Activated CD8-positive, alpha-beta T cell treated with anti-CD3 and anti-CD28 coated beads for 36 hours (primary cell): Measurements from ENCODE around the gene MTF1. TPM values are rescaled to one million over a fixed set of nuclear protein-coding genes. Genes with fewer than 3 reads are reported as not detected.

Experiments
- ATAC-seq: fragments of 200-7000 bp; cut with Tn5 transposase; one replicate; pipeline ENCODE4 v1.10.0; 2021; ENCODE audit warnings: mild to moderate bottlenecking, moderate library complexity
- CTCF ChIA-PET: fragments of 350-600 bp; sonication (Branson Sonifier 250); formaldehyde crosslinking; loops from one replicate; lab custom pipeline; 2021; ENCODE audit warnings: antibody characterized with exemption; lab: Charles Lee
- POLR2A ChIA-PET: fragments of 350-600 bp; sonication (Branson Sonifier 250); formaldehyde crosslinking; loops from one replicate; lab custom pipeline; 2021; ENCODE audit warnings: antibody characterized with exemption; lab: Charles Lee
- DNase-seq: peaks from one replicate; pipeline ENCODE4 v3.0.0-alpha.2; 2020
- H3K27ac Mint-ChIP-seq: one replicate; pipeline ENCODE4 v1.8.0; 2021; ENCODE audit warnings: mild to moderate bottlenecking, mixed read lengths
- H3K27me3 Mint-ChIP-seq: one replicate; pipeline ENCODE4 v1.8.0; 2021; ENCODE audit warnings: mixed read lengths
- H3K36me3 Mint-ChIP-seq: one replicate; pipeline ENCODE4 v1.8.0; 2021; ENCODE audit warnings: low read depth, mixed read lengths
- H3K4me1 Mint-ChIP-seq: one replicate; pipeline ENCODE4 v1.8.0; 2021; ENCODE audit warnings: low read depth, mixed read lengths
- H3K4me3 Mint-ChIP-seq: one replicate; pipeline ENCODE4 v1.8.0; 2021; ENCODE audit warnings: mild to moderate bottlenecking, moderate library complexity, mixed read lengths
- H3K9me3 Mint-ChIP-seq: one replicate; pipeline ENCODE4 v1.8.0; 2021; ENCODE audit warnings: mixed read lengths
- intact Hi-C: fragments of 100-400 bp; cut with micrococcal nuclease; formaldehyde crosslinking; loops from one replicate; pipeline ENCODE4 v1.10.0; 2022
- total RNA-seq, 2 experiments: library from RNA; stranded (reverse); gene quantifications; one replicate each; pipeline ENCODE4 v1.2.3, GENCODE V29; 2021
- TF ChIP-seq, protein P1 (sequence below): fragments of 200-600 bp; IDR thresholded peaks from one replicate; pipeline ENCODE4 v1.8.0; 2022; ENCODE audit warnings: antibody characterized with exemption, mild to moderate bottlenecking

MTF1 gene
- total RNA-seq, 2 experiments from 2014 or later = 17.7 to 21.3 TPM

DNA sequence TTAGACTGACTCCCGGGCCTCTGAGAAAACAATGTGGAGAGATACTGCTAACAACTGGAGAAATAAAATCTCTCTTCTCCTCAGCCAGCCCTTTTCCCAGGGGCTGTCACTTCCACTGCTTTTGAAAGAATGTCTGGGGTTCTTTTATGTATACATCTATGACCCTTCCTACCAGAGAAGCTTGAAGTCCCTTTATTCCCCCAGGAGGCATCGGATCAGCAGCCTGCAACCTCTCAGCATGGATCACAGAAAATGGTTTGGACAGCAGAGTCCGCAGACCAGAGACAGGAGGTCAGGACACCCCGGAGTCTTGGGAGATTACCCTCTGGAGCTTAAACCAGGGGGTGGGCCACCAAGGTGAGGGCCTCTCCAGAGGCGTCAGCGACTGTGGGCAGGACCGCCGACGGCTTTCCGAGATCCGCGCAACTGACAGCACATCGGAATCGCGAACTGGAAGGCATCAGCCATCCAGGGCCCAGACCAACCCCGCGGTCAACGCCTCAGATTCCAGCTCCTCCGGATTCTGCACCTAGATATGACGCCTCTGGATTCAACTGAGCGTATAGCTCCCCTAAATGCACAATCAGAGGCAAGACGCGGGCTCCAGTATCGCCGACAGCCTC, 95.5 kb downstream of the MTF1 start:
- Mint-ChIP-seq H3K36me3 (no peaks in the 10 kb centered on the region), H3K27me3 (peaks cover 57% of the 10 kb centered on the region), H3K9me3 (no peaks in the 10 kb centered on the region), H3K27ac (no peak overlapping the region), H3K4me3 (no peak overlapping the region), H3K4me1 (peaks cover 17% of the 10 kb centered on the region)
- TF ChIP-seq, protein P1, sequence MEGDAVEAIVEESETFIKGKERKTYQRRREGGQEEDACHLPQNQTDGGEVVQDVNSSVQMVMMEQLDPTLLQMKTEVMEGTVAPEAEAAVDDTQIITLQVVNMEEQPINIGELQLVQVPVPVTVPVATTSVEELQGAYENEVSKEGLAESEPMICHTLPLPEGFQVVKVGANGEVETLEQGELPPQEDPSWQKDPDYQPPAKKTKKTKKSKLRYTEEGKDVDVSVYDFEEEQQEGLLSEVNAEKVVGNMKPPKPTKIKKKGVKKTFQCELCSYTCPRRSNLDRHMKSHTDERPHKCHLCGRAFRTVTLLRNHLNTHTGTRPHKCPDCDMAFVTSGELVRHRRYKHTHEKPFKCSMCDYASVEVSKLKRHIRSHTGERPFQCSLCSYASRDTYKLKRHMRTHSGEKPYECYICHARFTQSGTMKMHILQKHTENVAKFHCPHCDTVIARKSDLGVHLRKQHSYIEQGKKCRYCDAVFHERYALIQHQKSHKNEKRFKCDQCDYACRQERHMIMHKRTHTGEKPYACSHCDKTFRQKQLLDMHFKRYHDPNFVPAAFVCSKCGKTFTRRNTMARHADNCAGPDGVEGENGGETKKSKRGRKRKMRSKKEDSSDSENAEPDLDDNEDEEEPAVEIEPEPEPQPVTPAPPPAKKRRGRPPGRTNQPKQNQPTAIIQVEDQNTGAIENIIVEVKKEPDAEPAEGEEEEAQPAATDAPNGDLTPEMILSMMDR = no peak
- DNase-seq (no peak), ATAC-seq (no peak)
- ChIA-PET CTCF (interaction anchor here (1.0 kb wide), 1 partner anchor 71 kb away, joined by 3 read pairs; the partner anchor contains the start of gene CDCA8), POLR2A (interaction anchor here (0.7 to 3.4 kb wide), 2 partner anchors 44 to 193 kb away, joined by 3 to 18 read pairs; partner anchors contain the start of genes C1orf122 and YRDC)
- intact Hi-C loops = no loop called here

DNA sequence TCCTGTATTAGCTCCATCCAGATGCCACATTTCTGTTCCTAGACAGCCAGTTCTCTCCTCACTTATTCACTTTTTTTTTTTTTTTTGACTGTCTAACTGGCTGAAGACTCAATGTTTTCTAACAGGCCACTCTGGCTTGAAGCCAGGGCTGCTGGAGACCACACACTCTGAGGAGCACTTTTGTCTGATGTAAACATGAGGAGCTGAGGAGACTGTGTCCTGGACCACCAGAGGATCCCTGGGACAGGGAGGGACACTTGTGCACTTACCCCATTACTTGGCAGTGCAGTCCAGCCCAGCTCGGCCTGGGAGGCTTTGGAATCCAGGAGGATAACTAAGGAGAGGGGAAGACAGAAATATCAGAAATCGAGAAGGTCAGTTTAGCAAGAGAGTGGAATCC, 96.9 kb downstream of the MTF1 start:
- no peaks in the 10 kb centered on the region for H3K36me3 Mint-ChIP-seq
- TF ChIP-seq, protein P1 = no peak
- no peak for ATAC-seq
- CTCF ChIA-PET = no interaction called here
- no peaks in the 10 kb centered on the region for H3K9me3 Mint-ChIP-seq
- peaks cover 17% of the 10 kb centered on the region for H3K4me1 Mint-ChIP-seq
- no peak for DNase-seq
- peaks cover 48% of the 10 kb centered on the region for H3K27me3 Mint-ChIP-seq
- intact Hi-C loops = no loop called here
- POLR2A ChIA-PET = no interaction called here
- H3K27ac Mint-ChIP-seq = no peak overlapping the region
- H3K4me3 Mint-ChIP-seq = no peak overlapping the region

DNA sequence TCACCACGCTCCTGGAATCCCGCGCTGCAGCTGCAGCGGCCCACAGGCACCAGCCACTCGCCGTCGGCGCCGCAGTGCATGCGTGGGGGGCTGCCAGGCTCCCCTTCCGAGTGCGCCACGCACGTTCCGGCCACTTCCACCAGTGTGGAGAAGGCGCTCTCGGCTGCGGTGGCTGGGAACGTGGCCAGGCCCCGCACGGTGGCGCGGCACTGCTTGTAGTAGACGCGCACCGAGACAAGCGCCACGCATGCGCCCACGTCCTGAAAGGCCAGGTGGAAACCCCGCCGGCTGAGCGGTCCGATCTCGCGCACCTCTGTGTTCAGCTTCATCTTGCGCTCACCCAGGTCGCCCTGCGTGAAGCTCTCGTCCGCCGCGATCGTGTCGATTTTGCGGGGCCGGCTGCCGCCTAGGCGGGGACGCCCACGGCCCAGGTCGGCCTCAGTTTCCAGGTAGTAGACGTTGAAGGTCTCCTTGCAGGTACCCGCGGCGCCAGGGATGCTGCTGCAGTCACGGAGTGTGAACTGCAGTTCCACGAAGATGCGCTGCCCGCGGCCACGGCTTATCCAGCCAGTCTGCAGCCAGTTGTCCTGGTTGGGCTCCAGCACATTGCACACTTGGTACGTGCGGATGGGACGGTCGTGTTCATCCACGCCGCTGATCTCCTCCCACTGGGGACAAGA, 97.8 kb downstream of the MTF1 start:
- H3K4me1 Mint-ChIP-seq = peaks cover 17% of the 10 kb centered on the region
- H3K27ac Mint-ChIP-seq = no peak overlapping the region
- ATAC-seq (no peak), DNase-seq (no peak)
- no peaks in the 10 kb centered on the region for H3K9me3 Mint-ChIP-seq
- POLR2A ChIA-PET = interaction anchor here (0.6 kb wide), 1 partner anchor 15 kb away, joined by 5 read pairs; no protein-coding TSS in a partner anchor
- no peak overlapping the region for H3K4me3 Mint-ChIP-seq
- intact Hi-C loops = no loop called here
- CTCF ChIA-PET = no interaction called here
- TF ChIP-seq, protein P1 = no peak
- H3K27me3 Mint-ChIP-seq = peaks cover 40% of the 10 kb centered on the region
- no peaks in the 10 kb centered on the region for H3K36me3 Mint-ChIP-seq

Other genes starting within 250 kb of the MTF1 start
- not detected for gene RSPO1, start 224.7 kb downstream of the MTF1 start, total RNA-seq
- gene CDCA8, start 167.1 kb downstream of the MTF1 start, total RNA-seq = 10 to 100 TPM; 53.7 to 56.0 TPM
- gene EPHA10, start 94.5 kb downstream of the MTF1 start, total RNA-seq = not detected
- 1 to 10 TPM; 1.2 to 1.4 TPM for gene MANEAL, start 65.7 kb downstream of the MTF1 start, total RNA-seq
- 10 to 100 TPM; 17.4 to 17.9 TPM for gene C1orf122, start 51.8 kb downstream of the MTF1 start, total RNA-seq
- gene YRDC, start 51.4 kb downstream of the MTF1 start, total RNA-seq = 10 to 100 TPM; 36.2 to 37.1 TPM
- 10 to 100 TPM; 27.7 to 29.1 TPM for gene INPP5B, start 87.5 kb upstream of the MTF1 start, total RNA-seq
- gene SF3A3, start 130.4 kb upstream of the MTF1 start, total RNA-seq = 10 to 100 TPM; 94.9 to 96.7 TPM
- 10 to 100 TPM; 26.6 to 26.7 TPM for gene FHL3, start 145.9 kb upstream of the MTF1 start, total RNA-seq
- 10 to 100 TPM; 58.1 to 60.6 TPM for gene UTP11, start 153.1 kb upstream of the MTF1 start, total RNA-seq
- gene POU3F1, start 187.2 kb upstream of the MTF1 start, total RNA-seq = under 1 TPM in 1 of 2 experiments, not detected in 1; 0.16 TPM